Kidney glomerular epithelial cell (primary cell): ENCODE results near the gene MT1HL1.
"Not testable (repeated sequence)": the region's sequence is repeated elsewhere in the genome, so short reads cannot be mapped to it uniquely, and the experiment has no call there.

ENCODE experiments used
- DNase-seq: peaks from one replicate; lab custom pipeline; 2025; lab: John Stamatoyannopoulos, UW

The MT1HL1 gene

GRCh38 chr1:237016626-237017025 lies 12.4 kb upstream of the MT1HL1 start:
- DNase-seq: no peak

GRCh38 chr1:237013608-237014007 lies 9.4 kb upstream of the MT1HL1 start:
- DNase-seq: no peak

GRCh38 chr1:237012788-237013383 lies 8.6 kb upstream of the MT1HL1 start:
- peak; percentile 57 for DNase-seq

GRCh38 chr1:237012361-237012760 lies 8.1 kb upstream of the MT1HL1 start:
- no peak for DNase-seq

GRCh38 chr1:237011432-237011831 lies 7.2 kb upstream of the MT1HL1 start:
- DNase-seq: no peak

- no peak for DNase-seq
These were observed 5.4 kb upstream of the MT1HL1 start for GRCh38 chr1:237009611-237010010.

- no peak for DNase-seq
These were observed 3.1 kb upstream of the MT1HL1 start for GRCh38 chr1:237007147-237007881.

- no peak for DNase-seq
These were observed 1.4 kb upstream of the MT1HL1 start for GRCh38 chr1:237005674-237006073.

GRCh38 chr1:237003516-237003915 lies 725 bp downstream of the MT1HL1 start:
- no peak for DNase-seq

- no peak for DNase-seq
These were observed 4.0 kb downstream of the MT1HL1 start for GRCh38 chr1:237000191-237000590.

- no peak for DNase-seq
These were observed 5.7 kb downstream of the MT1HL1 start for GRCh38 chr1:236998546-236998945.

GRCh38 chr1:236997882-236998281 lies 6.4 kb downstream of the MT1HL1 start:
- DNase-seq: no peak

GRCh38 chr1:236997361-236997760 lies 6.9 kb downstream of the MT1HL1 start:
- DNase-seq: no peak

- no peak for DNase-seq
These were observed 9.8 kb downstream of the MT1HL1 start for GRCh38 chr1:236994450-236994849.

GRCh38 chr1:236992449-236992848 lies 11.8 kb downstream of the MT1HL1 start:
- no peak for DNase-seq

- DNase-seq: no peak
These were observed 14.2 kb downstream of the MT1HL1 start for GRCh38 chr1:236990052-236990445.

- no peak for DNase-seq
These were observed 14.8 kb downstream of the MT1HL1 start for GRCh38 chr1:236989290-236990051.

GRCh38 chr1:236983818-236984217 lies 20.4 kb downstream of the MT1HL1 start:
- DNase-seq: no peak

GRCh38 chr1:236982380-236982779 lies 21.9 kb downstream of the MT1HL1 start:
- no peak for DNase-seq

GRCh38 chr1:236981431-236981830 lies 22.8 kb downstream of the MT1HL1 start:
- not testable (repeated sequence) for DNase-seq

- no peak for DNase-seq
These were observed 23.6 kb downstream of the MT1HL1 start for GRCh38 chr1:236980673-236981072.

- no peak for DNase-seq
These were observed 24.9 kb downstream of the MT1HL1 start for GRCh38 chr1:236979149-236979900.
